ENCODE measurements around the gene BNIP3.

Gene BNIP3

DNA sequence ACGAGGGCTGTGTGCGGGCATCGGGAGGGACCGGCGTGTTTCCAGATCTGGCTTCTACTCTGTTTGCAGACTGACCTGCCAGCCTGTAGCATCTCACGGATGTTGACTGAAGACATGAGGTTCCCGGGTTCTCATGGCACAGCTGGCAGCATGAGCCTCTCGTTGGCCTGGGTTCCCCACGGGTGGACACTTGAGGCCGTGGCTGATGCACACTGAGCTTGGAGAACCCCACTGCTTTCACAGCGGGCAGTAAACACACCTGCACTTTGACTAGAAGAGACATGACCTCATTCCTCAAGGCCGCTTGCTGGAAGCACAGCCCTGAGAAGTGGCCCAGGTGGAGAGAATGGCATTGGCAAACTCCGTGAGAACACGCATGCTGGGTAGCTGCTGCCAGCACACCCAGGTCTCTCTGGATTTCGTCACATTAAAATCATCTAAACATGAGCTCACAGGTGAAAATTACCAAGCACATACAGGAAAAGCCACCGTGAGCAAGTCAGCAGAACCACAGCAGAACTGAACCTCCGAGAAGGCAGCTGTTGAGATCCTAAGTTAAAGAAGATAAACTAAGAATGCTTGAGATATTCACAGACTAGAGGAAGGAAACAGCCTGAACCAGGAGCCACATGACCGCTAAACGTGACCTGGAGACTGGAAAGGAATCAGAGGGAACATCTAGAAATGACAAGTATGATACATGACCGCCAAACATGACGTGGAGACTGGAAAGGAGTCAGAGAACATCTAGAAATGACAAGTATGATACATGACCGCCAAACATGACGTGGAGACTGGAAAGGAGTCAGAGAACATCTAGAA is 32.5 kb downstream of the BNIP3 start:
- DNase-seq, result no peak

DNA sequence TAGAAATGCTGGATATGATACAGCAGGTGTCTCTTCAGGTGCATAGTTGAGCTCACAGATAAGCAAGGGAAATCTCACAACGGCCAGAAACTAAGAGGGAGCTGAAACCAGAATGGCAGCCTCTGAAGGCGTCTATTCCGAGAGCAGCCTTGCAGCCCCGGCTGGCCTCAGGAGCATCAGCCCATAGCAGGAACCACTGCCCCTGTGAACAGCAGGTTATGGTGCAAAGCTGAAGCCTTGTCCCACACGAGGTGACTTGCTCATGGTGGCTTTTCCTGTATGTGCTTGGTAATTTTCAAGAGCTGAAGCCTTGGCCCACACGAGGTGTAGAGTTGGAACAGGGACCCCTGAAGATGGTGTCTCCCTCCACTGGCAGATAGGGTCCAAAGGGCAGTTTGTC is 33.2 kb downstream of the BNIP3 start:
- no peak for DNase-seq

DNA sequence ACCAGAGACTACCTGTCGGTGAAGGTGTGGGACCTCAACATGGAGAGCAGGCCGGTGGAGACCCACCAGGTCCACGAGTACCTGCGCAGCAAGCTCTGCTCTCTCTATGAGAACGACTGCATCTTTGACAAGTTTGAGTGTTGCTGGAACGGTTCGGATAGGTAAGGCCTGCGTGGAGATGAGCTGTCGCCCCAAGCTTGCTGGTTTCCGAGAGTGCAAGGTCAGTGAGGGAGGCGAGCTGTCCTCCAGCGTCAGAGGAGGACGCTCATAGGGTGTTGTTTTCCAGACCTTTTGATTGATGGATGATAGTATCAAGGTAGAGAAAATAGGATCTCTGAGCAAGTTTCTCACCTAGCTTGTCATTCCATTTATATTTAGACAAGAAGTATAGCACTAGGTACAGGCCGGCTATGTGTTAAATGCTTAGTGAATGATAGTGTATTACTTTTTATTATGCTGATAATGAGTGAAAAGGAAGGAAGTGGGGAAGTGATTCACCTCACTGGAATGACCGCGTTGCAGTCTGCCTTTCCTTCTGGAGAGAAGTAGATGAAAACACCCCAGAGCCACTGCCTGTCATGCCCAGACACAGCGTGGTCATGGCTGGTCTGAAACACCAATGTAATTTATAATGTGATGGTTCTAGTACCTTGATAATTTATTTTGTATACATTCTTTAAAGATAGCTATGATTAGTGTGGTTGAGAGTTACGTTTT is 33.9 kb downstream of the BNIP3 start:
- no peak for DNase-seq

DNA sequence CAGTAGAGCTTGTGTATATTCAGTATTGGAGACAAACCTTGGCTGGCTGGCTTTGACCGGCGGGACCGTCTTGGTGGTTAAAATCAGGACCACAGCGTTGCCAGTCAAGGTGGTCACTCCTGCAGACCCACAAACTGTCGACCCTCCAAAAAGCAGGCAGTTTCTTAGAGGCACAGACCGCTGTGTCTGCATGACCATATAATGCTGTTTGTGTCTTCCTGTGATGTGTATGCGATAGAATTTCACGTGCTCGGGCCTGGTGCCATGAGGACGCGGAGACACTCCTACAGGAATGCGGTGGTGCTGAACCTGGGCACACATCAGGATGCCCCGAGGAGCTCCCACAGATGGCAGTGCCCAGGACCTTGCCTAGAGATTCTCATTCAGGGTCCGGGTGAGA is 34.8 kb downstream of the BNIP3 start:
- DNase-seq, result no peak

DNA sequence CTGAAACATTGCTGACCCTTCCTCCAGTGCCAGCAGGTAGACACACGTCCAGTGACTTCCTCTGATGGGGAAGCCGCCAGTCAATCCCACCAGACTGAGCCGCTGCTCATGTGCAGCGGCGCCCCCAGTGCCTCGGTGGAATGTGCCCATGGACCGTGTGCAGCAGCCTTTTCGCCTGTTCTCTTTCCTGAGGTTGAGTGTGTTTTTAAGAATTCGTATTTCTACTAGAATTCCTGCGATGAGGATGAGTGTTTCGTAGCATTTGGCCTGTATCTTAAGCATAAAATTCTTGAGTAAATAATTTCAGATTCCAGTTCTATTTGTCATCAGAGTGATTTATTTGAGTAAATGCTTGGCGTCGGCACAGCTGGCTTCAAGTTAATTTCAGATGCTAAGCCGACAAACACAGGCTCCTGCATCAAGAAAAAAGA is 35.4 kb downstream of the BNIP3 start:
- no peak for DNase-seq

DNA sequence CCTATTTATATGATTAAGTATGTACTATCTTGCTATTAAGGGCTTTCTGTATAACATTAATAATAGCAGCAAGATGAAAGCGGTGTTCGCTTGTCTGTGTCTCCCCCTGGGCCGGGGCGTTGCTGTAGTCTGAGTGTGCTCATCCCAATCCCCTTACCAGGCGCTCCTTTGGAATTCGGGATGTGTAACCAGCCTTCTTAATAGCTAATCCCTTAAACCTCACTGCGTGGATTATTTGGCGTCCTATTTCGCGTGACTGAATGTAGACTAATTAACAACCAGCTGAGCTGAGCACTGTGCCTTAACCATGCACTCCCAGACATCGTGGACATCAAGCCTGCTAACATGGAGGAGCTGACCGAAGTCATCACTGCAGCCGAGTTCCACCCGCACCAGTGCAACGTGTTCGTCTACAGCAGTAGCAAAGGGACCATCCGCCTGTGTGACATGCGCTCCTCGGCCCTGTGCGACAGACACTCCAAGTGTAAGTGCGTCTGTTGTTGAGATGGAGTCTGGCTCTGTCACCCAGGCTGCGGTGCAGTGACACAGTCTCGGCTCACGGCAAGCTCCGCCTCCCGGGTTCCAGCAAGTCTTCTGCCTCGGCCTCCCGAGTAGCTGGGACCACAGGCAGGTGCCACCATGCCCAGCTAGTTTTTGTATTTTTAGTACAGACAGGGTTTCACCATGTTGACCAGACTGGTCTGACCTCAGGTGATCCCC is 36.6 kb downstream of the BNIP3 start:
- DNase-seq, result no peak

DNA sequence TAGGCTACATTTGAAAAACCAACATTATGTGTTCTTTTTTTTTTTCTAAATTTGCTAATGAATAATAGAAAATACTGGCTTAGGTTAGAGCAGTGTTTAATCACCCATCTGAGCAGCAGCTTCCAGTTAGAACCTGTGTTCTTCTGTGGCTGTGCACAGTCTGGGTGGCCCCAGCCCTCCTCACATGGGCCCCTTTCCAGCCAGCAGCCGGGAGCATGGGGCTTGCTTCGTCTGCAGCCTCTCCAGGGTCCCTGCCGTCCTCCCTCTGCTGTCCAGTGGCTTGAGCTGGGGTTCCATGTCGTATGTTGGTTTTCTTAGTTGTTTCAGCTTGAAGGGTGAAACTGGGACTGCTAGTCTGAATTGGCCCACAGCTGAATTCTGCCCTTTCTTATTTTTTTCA is 37.3 kb downstream of the BNIP3 start:
- no peak for DNase-seq

DNA sequence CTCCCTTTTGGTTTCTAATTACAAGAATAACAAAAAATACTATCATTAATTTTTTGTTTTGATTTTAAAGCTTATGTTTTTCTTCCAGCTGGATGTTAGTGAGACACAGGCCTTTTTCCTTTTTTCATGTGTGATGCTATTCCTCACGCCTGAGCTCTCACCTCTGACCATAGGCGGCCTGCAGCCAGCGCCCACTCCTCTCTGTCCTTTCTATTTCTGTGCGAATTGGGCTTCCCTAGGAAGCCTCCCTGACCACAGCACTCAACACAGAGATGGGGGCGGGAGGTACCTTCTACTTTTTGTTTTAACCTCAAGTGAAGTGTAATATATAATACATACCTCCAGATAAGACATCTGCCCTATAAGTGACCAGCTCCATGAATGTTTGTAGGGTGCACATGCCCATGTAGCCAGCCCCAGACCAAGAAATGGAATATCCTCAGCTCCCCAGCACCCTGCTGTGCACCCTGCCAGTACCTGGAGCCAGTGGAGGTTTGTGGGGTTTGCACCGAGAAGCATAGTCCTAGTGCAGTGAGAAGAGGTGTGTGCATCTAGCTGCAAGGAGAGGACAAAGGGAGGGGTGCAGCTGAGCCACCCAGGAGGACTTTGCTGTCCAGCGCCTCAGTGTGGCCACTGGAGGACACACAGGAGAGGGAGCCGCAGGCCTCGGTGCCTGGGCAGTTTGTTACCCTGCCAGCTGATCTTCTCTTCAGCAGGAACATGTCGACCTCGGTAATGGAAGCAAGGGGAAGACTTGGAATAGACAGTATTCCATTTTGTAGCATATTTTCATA is 38.5 kb downstream of the BNIP3 start:
- DNase-seq, result no peak

DNA sequence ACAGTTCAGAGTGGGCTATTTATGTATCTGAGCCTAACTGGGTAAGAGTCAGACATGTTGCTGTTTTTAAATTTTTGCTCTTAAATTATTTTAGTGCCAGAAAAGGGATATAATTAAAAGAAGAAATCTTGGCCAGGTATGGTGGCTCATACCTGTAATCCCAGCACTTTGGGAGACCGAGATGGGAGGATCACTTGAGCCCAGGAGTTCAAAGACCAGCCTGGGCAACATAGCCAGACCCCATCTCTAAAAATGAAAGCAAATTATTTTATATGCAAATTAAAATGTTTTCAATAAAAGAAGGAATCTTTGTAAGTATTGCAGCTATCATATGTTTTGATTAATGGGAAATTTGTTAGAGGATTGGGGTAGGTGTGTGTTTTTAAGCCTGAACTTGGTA is 39.3 kb downstream of the BNIP3 start:
- no peak for DNase-seq

DNA sequence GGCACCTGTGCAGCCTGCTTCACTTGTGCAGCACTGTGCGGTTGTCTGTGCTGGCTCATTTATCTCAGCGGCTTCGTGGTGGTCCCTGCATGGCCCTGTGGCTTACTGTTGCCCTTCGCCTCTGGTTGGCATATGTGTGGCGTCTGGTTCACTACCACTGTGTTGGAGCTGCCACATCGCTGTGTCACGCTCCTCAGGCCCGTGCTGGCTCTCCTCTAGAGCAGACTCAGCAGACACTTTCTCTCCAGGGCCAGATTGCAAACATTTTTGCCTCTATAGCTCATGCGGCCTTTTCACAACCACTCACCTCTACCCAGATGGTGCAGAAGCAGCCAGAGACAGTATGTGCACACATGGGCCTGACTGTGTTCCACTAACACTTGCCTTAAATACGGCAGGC is 43.0 kb downstream of the BNIP3 start:
- DNase-seq, result no peak

DNA sequence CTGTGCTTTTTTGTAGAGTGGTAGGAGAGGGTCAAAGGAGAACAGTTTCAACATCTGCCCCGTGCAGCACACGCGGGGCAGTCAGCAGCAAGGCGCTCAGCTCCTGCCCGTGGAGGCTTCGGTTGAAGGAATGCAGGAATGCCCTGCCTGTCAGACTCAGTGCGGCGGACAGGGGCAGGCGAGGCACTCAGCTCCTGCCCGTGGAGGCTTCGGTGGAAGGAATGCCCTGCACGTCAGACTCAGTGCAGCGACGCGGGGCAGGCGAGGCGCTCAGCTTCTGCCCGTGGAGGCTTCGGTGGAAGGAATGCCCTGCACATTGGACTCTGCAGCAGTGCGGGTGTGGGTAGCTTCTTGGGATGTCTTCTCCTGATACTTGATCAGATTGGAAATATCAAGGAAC is 43.9 kb downstream of the BNIP3 start:
- DNase-seq, result no peak

DNA sequence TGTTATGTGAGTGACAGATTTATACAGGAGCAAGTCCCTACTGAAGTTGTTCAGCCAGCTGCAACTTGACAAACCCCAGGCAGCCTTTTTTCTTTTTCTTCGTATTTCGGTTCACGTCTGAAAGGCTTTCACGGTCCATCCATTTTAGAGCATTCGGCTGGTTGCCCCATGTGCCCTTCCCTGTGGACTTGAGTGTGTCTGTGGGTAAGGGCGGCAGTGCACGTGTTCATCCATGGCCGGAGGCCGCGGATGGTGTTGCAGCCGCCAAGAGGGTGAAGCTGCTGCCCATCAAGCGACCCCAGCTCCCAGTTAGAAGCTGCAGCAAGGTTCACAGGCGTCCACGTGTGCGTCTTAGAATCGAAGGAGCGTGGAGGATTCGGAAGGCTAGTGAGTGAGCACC is 45.0 kb downstream of the BNIP3 start:
- no peak for DNase-seq

DNA sequence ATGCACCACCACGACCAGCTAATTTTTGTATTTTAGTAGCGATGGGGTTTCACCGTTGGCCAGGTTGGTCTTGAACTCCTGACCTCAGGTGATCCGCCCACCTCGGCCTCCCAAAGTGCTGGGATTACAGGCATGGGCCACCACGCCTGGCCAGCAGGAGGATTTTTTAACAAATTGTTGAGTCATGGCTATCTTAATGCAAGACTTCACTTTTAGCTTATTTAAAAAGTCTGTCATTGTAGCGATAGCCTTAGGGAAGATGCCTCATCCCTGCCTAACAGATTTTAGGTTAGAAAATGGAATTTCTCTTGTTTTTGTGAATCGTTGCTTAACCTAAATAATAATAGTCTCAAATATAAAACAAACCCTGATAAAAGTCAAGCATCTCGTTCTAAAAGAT is 45.4 kb downstream of the BNIP3 start:
- DNase-seq, result no peak

DNA sequence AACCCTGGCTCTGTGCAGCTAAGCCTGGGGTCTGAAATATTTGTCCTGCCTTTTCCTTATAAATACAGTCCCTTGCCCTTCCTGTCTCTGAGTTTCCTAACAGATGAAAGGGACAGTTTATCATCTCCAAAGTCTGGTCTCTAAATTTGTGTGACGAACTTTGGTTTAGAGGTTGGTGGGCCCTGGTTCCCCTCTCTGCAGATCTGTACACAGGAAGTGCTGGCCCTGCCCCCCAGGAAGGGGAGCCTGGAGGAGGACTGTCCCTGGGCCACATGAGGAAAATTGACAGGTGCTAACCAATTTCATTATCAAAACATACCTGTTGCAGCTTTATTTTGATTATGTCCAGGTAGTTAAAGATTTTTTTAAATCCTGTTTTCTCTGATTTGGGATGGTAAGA is 46.5 kb downstream of the BNIP3 start:
- DNase-seq, result no peak

DNA sequence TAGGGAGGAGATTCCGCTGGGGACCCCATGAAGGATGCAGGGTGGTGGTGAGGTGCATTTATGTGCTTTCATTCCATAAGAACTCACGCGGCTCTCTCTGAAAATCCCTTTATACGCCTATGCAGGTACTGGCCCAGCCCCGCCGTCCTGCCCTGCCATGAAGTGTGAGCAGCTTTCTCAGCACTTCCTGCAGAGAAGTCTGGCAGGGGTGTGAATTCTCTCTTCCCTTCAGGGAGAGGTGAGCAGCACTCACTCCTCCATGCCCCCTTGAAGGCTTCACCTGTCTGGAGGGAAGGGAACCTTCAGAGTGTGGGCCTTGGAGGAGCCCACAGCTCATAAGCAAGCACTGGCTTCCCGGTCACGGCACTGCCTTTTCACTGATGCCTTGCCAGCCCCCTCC is 47.0 kb downstream of the BNIP3 start:
- no peak for DNase-seq

DNA sequence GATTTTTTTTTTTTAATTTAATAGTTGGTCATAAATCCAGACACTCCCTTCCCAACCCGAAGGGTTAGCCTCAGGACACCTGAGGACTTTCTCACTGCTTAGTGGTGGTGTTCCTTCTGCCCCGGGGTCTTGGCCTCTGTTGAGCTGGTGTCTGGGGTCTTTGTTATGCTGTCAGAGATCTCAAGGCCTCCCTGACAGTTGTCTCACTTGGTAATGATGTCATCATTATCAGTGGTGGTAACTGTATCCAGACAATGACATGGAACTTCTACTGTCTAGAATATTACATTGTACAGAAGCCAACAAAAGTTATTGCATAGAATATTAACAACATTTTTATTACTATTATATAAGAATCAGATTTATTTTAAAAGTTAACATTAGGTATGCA is 48.0 kb downstream of the BNIP3 start:
- no peak for DNase-seq

DNA sequence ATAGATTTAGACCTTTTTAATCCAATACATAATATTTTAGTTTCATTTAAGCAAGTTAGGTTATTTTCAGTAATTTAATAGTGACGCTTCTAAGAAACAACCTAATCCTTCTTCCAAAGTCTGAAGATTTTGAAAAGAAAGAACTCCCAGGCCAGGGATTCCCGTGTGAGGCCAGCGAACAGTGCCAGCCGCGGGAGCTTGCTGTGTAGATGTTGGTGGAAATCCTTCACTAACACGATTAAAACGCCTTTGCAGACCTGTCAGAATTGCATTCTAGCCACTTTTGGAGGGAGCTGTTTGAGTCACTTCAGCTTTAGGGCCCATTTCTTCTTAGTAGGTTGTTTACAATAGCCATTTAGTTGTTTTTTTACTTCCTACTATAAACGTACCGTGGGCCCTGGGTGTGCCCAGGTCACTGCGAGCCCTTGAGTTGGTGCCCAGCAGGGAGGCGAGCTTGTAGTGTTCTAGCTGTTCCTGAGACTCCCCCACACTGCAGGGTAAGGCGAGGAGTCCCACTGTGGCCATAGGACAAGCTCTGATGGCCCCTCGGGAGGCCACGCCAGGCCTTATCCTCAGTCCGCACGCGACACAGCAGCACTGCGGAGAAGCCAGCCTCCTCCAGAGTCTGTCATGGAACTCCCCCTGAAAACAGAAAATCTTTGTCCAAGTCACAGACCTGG is 48.6 kb downstream of the BNIP3 start:
- DNase-seq, result no peak

DNA sequence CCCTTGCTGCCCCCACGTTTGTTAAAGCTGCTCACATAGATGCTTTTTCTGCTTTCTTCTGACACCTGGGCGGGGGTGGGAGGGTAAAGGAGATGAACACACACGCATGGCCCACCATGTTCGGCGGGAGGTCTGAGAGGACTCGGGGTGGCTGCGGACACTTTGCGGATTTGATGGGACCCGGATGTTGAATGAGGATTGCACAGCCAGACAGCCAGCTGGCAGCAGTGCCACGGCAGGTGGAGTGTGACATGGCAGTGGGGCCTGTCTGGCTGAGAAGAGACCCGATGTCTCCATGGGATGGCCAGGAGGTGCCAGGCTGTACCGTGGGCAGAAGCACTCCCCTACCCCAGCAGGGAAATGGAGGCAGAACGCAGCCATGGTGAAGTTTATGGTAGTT is 49.7 kb downstream of the BNIP3 start:
- DNase-seq, result no peak

DNA sequence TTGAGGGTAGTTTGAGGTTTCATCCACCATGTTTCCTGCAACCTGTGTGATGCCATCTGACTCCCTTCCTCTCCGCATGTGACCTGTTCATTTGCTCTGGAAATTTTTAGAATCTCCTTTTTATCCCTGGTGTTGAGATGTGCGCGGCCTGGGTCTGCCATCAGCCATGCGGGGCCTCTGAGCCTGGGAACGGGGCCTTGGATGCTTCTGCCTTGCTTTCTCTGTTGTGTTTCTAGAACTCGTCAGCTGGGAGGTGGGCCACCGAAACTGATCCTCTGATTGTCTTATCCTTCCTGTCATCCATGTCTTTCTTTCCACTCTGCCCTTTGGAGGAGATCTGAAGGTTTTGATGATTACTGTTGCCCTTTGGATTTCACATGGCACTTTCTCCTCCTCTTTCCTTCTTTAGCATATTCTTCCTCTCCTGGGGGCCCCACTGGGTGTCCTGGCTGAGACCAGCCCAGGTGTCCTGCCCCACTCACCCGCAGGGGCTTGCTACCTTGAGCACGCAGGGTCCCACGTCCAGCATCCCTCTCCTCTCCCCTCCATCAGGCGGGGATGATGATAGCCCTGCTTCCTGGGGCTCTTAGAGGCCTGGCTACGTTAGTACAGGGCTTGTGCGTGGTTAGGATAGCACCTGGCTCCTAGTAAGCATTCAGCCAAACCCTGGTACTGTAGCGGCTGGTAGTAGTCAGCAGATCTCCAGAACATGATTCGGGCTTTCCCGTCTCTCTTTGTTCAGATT is 51.0 kb downstream of the BNIP3 start:
- no peak for DNase-seq

DNA sequence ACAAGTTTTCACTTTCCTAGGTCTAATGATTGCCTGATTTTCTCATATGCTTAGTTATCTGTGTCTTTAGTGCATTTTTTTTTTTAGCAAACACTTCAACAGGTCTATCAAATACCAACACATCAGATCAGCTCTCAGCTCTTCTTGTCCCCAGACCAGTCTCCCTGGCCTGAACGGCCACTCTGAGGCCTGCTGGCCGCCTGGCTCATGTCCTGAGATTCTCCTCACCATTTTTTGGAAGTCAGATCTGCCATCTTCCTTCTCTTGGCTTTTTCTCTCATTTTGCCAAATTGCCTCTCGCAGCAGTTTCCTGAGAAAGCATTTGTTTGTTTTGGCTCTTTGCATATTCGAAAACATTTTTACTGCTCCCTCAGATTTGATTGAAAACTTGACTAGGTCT is 51.6 kb downstream of the BNIP3 start:
- no peak for DNase-seq

DNA sequence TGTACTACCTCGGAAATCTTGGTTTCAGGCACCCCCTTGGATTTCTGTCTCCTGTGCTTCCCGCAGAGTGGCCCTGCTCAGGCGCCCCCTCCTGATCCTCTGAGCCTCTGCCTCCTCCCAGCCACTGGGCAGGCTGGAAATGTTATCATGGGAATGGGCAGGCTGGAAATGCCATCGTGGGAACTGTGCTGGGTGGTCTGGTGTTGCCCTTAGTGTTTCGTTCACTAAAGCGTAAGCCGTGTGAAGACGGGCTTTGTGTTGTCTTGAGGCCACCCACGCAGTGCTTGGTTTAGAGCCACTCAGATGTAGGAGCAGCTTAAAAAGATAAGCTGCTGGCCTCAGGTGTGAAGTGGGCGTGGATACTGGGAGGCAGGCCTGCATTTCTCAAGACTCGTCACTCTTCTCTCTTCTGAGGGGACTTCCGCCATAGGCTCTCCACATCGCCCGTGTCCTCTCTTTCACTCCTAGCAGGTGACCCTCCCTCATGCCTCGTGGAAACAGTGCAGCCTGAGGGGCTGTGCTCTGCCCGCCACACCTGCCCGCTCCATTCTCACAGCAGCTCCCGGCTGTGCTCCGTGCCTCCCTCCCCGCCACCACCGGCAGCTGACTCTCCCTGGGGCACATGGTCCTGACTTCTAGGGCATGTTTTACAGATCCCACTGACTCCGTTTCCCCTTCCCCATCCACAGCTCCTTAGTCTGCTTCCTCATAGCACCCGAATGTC is 52.4 kb downstream of the BNIP3 start:
- DNase-seq, result no peak

Data from GDM1 (cell line).